H7 (cell line): ENCODE results near the gene TMPRSS9. TPM values are rescaled to one million over a fixed set of nuclear protein-coding genes. Genes with fewer than 3 reads are reported as not detected.
"Not testable (repeated sequence)": the region's sequence is repeated elsewhere in the genome, so short reads cannot be mapped to it uniquely, and the experiment has no call there.

Experiments used
- DNase-seq: peaks from one replicate; pipeline ENCODE4 v3.0.0; 2012
- H3K27me3 ChIP-seq: 2 replicates; pipeline ENCODE4 v1.6.0; 2011; ENCODE audit warnings: mild to moderate bottlenecking, low read length; ENCODE audit not compliant: control insufficient read depth, insufficient read depth
- H3K36me3 ChIP-seq: replicated peaks from 2 replicates; pipeline ENCODE4 v1.5.1; 2011; ENCODE audit warnings: low read length; ENCODE audit not compliant: control insufficient read depth, insufficient read depth
- H3K4me3 ChIP-seq: 2 replicates; pipeline ENCODE4 v1.5.1; 2011; ENCODE audit warnings: low read depth, mild to moderate bottlenecking, control low read depth, low read length, moderate library complexity; ENCODE audit not compliant: insufficient read depth
- total RNA-seq: library from RNA; depleted of rRNA; stranded (reverse); fragments of >200 nt; shearing (Covaris generic); gene quantifications from 2 replicates; pipeline ENCODE4 v1.2.3, GENCODE V29; 2014

Gene TMPRSS9
- total RNA-seq, 1 experiment from 2014 or later, result not detected

DNA sequence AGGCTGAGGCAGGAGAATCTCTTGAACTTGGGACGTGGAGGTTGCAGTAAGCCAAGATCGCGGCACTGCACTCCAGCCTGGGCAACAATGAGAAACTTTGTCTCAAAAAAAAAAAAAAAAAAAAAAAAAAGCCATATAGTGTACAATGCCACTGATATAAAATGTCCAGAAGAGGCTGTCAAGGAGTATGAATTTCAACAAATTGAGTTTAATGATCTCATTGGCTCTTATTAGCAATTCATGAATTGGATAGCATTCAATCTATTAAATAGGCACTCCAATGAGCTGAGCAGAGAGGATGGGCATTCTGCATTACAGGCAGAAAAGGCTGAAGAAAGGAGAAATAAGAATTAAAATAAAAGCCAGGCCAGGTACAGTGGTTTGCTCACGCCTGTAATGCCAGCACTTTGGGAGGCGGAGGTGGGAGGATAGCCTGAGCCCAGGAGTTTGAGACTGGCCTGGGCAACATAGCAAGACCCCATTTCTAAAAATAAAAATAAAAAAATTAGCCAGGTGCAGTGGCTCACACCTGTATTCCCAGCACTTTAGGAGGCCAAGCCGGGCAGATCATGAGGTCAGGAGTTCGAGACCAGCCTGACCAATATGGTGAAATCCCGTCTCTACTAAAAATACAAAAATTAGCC lies 97.5 kb downstream of the TMPRSS9 start:
- Histone ChIP-seq H3K36me3 (no peaks in the 10 kb centered on the region), H3K27me3 (no peaks in the 10 kb centered on the region), H3K4me3 (no peak overlapping the region)
- peak; percentile 13 for DNase-seq

DNA sequence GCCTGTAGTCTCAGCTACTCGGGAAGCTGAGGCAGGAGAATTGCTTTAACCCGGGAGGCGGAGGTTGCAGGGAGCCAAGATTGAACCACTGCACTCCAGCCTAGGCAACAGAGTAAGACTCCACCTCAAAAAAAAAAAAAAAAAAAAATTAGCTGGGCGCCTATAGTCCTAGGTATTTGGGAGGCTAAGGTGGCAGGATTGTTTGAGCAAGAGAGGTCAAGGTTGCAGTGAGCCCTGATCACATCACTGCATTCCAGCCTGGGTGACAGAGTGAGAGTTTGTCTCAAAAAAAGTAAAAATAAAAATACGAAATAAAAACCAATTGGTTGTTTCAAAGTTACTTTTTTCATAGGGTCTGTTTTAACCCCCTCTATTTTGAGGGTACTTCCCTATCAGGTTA lies 98.0 kb downstream of the TMPRSS9 start:
- Histone ChIP-seq H3K36me3 (no peaks in the 10 kb centered on the region), H3K4me3 (no peak overlapping the region), H3K27me3 (no peaks in the 10 kb centered on the region)
- no peak for DNase-seq

DNA sequence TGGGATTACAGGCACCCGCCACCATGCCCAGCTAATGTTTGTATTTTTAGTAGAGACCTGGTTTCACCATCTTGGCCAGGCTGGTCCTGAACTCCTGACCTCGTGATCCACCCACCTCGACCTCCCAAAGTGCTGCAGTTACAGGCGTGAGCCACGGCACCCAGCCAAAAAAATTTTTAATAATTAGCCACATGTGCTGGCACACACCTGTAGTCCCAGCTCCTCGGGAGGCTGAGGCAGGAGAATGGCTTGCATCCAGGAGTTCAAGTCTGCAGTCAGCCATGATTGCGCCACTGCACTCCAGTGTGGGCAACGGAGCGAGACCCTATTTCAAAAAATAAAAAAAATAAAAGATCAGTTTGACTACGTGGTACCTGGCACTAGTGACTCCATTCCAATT lies 98.7 kb downstream of the TMPRSS9 start:
- H3K4me3 ChIP-seq, H3K36me3 ChIP-seq, H3K27me3 ChIP-seq, DNase-seq: not testable (repeated sequence)

DNA sequence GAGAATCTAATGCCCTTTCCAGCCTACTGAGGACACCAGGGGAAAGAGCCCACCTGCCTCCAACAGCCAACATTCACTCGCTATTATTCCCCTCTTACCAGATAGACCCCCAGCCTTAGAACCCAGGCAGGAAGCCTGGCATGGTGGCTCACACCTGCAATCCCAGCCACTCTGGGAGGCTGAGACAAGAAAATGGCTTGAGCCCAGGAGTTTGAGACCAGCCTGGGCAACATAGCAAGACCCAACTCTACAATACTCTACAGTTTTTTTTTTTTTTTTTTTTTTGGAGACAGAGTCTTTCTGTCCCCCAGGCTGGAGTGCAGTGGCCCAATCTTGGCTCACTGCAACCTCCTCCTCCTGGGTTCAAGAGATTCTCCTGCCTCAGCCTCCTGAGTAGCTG lies 100.2 kb downstream of the TMPRSS9 start:
- no peak for DNase-seq
- no peak overlapping the region for H3K4me3 ChIP-seq
- no peaks in the 10 kb centered on the region for H3K36me3 ChIP-seq
- no peaks in the 10 kb centered on the region for H3K27me3 ChIP-seq

DNA sequence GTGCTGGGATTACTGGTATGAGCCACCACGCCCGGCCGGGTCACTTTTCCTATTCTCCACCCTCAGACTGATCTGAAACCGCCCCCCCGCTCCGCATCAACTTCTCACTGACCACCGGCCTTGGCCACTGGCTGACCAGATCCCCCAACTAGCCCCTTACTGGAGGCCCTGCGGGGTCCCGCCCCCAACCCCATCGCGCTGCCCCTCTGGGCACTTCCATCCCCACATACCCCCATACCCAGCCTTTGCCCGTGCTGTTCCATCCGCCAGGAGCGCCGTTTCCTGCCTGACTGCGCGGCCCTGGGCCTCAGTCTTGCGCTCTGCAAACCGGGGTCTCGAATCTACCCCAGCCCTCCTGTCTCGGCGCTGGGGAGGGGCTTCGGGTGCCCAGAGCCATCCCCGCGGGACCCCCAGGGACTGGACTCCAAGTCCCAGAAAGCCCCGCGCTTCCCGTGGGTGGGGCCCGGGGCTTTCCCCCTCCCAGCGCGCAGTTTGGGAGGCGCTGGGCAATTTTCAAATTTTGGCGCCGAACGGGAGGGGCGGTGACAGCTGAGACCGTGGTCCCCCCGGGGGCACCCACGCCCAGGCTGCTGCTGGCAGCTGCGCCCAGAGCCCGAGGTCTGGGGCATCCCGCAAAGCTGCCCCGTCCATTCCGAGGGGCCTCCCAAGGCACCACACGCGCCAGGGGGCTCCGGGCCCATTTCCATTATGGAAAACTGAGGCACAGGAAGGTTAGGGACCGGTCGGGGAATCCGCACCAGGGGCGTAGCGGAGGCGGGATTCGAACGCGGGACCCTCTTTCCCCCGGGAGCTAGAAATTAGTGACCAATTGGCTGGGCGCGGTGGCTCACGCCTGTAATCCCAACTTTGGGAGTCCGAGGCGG lies 101.9 kb downstream of the TMPRSS9 start:
- H3K36me3 ChIP-seq, result no peaks in the 10 kb centered on the region
- peak overlapping the region; percentile 67 for H3K4me3 ChIP-seq
- peak; percentile 94 for DNase-seq
- no peaks in the 10 kb centered on the region for H3K27me3 ChIP-seq

DNA sequence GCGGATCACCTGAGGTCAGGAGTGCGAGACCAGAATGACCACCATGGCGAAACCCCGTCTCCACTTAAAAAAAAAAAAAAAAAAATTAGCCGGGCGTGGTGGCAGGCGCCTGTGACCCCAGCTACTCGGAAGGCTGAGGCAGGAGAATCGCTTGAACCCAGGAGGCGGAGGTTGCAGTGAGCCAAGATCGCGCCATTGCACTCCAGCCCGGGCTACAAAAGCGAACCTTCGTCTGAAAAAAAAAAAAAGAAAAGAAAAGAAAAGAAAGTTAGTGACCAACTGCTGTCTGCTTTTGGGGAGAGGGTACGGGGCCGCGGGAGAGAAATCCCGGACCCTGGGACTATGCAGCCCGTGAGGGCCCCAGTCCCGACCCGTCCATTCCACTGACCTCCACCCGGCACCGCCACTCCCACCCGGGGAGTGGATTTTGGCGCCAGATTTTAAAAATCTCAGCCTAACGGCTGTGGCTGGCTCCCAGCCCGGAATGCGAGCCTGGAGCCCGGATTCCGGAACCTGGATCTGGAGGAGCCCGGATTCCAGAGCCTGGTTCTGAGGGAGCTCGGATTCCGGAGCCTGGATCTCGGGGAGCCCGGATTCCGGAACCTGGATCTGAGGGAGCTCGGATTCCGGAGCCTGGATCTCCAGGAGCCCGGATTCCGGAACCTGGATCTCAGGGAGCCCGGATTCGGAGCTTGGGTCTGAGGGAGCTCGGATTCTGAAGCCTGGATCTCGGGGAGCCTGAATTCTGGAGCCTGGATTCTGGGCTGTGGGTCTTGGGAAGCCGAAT lies 102.8 kb downstream of the TMPRSS9 start:
- Histone ChIP-seq H3K36me3 (no peaks in the 10 kb centered on the region), H3K27me3 (no peaks in the 10 kb centered on the region), H3K4me3 (peak overlapping the region; percentile 67)
- DNase-seq, result peak; percentile 93

DNA sequence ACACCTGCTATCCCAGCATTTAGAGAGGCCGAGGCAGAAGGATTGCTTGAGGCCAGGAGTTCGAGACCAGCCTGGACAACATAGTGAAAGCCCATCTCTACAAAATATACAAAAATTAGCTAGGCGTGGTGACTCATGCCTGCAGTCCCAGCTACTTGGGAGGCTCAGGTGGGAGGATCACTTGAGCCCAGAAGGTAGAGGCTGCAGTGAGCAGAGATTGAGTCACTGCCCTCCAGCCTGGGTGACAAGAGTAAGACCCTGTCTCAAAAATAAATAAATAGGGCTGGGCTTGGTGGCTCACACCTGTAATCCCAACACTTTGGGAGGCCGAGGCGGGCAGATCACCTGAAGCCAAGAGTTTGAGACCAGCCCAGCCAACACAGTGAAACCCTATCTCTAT lies 103.6 kb downstream of the TMPRSS9 start:
- H3K4me3 ChIP-seq, H3K36me3 ChIP-seq, H3K27me3 ChIP-seq, DNase-seq: not testable (repeated sequence)

DNA sequence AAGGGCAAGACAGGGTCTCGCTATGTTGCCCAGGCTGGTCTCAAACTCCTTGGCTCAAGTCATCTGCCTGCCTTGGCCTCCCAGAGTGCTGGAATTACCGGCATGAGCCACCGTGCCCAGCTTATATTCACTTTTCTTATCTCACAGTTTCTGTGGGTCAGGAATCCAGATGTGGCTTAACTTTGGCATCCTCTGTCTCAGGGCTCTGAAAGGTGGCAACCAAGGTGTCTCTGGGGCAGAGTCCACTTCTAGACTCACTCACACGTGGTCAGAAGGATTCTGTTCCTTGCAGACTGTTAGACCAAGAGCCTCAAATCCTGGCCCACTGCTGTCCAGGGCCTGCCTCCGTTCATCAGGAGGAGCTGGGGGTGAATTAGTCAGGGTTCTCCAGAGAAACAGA lies 104.3 kb downstream of the TMPRSS9 start:
- Histone ChIP-seq H3K27me3 (no peaks in the 10 kb centered on the region), H3K4me3 (no peak overlapping the region), H3K36me3 (no peaks in the 10 kb centered on the region)
- DNase-seq, result no peak

DNA sequence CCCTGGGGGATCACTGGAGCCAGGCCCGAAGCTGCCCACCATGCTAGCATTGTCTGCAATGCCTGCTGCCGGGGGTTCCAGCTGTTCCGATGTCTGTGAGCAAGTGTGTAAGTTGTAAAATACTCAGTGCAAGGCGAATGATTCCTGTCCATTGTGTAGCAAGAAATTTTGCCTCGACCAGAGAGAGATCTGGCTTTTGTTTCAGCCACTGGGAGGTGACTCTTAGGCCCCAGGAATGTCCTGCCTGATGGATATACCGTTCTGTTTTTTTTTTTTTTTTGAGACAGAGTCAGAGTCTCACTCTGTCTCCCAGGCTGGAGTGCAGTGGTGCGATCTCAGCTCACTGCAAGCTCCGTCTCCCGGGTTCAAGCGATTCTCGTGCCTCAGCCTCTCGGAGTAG lies 108.5 kb downstream of the TMPRSS9 start:
- H3K36me3 ChIP-seq, result no peaks in the 10 kb centered on the region
- H3K27me3 ChIP-seq, result no peaks in the 10 kb centered on the region
- H3K4me3 ChIP-seq, result no peak overlapping the region
- no peak for DNase-seq

DNA sequence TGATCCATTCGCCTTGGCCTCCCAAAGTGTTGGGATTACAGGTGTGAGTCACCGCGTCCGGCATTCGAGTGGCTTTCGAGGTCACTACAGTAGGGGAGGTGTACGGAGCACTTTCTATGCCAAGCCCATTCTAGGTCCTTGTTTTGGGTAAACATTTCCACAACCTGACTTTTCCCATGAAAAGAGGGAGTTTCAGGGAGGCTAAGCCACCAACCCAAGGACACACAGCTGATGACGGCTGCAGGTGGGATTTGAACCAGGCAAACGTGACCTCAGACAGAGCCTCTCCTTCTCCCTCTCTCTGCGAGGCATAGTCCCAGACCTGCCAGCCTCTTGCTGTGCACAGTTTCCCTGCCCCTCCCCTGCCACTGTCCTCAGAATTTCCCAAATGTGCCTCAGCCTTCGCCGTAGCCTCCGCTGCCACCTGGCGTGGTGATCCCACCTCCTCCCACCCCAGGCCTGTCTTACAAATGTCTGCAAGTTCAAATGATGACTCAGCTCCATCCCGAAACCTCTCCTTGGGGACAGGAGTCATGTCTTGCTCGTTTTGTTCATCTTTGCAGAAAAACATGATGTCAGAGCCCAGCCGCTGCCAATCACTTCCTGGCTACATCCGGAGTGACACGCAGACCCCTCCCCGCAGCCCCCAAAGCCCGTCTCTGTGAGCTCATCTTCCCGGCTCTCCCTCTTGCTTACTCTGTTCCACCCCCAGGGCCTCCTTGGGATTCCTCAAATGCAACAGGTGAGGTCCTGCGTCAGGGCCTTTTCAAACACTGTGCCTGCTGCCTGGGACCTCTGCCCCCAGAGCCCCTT lies 109.2 kb downstream of the TMPRSS9 start:
- peak; percentile 56 for DNase-seq
- no peaks in the 10 kb centered on the region for H3K27me3 ChIP-seq
- no peaks in the 10 kb centered on the region for H3K36me3 ChIP-seq
- H3K4me3 ChIP-seq, result no peak overlapping the region

DNA sequence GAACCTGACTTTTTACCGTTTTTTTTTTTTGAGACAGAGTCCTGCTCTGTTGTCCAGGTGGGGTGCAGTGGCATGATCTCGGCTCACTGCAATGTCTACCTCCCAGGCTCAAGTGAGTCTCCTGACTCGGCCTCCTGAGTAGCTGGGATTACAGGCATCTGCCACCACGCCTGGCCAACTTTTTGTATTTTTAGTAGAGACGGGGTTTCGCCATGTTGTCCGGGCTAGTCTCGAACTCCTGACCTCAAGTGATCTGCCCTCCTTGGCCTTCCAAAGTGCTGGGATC lies 109.8 kb downstream of the TMPRSS9 start:
- H3K4me3 ChIP-seq, H3K36me3 ChIP-seq, DNase-seq, H3K27me3 ChIP-seq: not testable (repeated sequence)

DNA sequence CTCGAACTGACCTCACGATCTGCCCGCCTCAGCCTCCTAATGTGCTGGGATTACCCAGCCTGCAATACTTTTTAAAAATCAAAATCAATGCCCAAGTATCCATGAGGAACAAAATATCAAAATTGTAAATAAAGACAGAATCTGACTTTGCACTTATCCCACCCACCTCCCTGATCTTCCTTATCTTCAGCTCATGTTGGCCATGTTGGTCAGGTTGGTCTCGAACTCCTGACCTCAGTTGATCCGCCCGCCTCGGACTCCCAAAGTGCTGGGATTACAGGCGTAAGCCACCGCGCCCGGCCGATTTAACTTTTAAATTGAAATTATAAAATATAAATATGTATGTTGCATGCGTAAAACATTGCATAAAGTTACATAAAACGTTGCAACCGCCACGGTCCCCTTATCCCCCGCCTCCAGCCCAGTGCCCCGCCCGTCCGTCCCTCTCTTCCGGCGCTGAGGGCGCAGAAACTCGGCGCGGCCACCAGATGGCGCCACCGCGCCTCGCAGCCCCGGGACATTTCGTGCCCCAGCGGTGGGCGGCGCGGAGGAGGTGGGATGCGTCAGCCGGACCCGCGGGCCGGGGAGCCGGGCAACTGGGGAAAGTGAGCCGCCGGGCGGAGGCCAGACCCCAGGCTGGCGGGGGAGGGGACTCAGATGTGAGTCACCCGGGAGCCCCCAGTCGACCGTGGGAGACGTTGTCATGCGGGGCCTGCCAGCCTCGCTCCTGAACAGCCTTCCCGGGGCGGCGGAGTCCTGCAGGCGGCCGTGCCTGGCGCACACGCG lies 114.4 kb downstream of the TMPRSS9 start:
- Histone ChIP-seq H3K27me3 (peaks cover 6% of the 10 kb centered on the region; the same call in 1 of the 2 replicates), H3K4me3 (peak overlapping the region; percentile 95), H3K36me3 (peaks cover 2% of the 10 kb centered on the region; the same call in 1 of the 2 replicates)
- peak; percentile 98 for DNase-seq

DNA sequence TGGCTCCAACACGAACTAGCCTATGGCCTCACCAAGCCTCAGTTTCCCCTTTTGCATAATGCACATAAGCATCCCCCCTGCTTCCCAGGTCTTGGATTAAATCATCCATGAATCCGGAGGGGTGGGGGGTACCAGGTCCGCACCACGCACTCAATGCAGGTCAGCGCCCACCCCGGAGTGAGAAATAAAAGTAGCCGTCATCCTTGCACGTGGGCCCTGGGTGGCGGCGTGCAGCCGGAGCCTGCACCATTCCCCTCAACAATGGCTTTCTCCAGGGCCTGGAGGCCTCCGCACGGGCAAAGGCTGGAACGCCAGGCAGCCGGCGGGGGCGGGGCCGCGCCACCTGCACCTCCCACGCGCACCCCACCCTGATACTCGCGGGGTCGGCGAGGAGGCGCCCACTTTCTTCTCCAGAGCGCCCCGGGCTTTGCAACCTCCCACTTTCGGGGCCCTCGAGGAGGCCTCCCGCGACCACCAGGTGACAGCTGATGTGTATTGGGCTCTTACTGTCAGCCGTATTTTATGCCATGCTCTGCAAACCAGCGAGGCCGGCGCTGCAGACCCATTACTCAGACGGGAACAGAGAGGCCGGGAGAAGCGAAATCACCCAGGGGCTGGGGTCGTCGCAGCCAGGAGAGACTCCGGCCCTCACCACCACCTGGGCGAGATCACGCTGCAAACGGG lies 115.1 kb downstream of the TMPRSS9 start:
- peaks cover 6% of the 10 kb centered on the region; the same call in 1 of the 2 replicates for H3K27me3 ChIP-seq
- DNase-seq, result peak; percentile 79
- H3K36me3 ChIP-seq, result peaks cover 2% of the 10 kb centered on the region; the same call in 1 of the 2 replicates
- peak overlapping the region; percentile 95 for H3K4me3 ChIP-seq
